GM18502 (cell line): Measurements from ENCODE around the gene GPT2.
A peak's percentile ranks its signal among the peaks of the same experiment; 100 is the strongest.

Source experiments
- ATAC-seq: cut with Tn5 transposase; IDR thresholded peaks from one replicate; pipeline ENCODE4 v1.9.1; 2021; ENCODE audit warnings: mild to moderate bottlenecking; ENCODE audit not compliant: unreplicated experiment, poor library complexity

GPT2 gene

GRCh38 chr16:46883690-46884512 lies at the start of gene GPT2:
Gene GPT2 (plus strand): TSS chr16:46884362. CDS start chr16:46884716, 354 bp downstream.
- ATAC-seq: peak; percentile 98

GRCh38 chr16:46836534-46837530 lies 47.3 kb upstream of the GPT2 start:
- ATAC-seq: no peak

GRCh38 chr16:46839986-46840443 lies 44.1 kb upstream of the GPT2 start:
- no peak for ATAC-seq

GRCh38 chr16:46842192-46842895 lies 41.8 kb upstream of the GPT2 start:
- ATAC-seq: no peak

- ATAC-seq: no peak
Measured at GRCh38 chr16:46843898-46844642, 40.1 kb upstream of the GPT2 start.

GRCh38 chr16:46844771-46845170 lies 39.4 kb upstream of the GPT2 start:
- no peak for ATAC-seq

- no peak for ATAC-seq
Measured at GRCh38 chr16:46845952-46846351, 38.2 kb upstream of the GPT2 start.

GRCh38 chr16:46848768-46849764 lies 35.1 kb upstream of the GPT2 start:
- no peak for ATAC-seq

GRCh38 chr16:46850619-46851555 lies 33.3 kb upstream of the GPT2 start:
- no peak for ATAC-seq

- ATAC-seq: no peak
Measured at GRCh38 chr16:46852130-46852529, 32.0 kb upstream of the GPT2 start.

- ATAC-seq: no peak
Measured at GRCh38 chr16:46853713-46854443, 30.3 kb upstream of the GPT2 start.

GRCh38 chr16:46854846-46855245 lies 29.3 kb upstream of the GPT2 start:
- no peak for ATAC-seq

- ATAC-seq: no peak
Measured at GRCh38 chr16:46855389-46855788, 28.8 kb upstream of the GPT2 start.

GRCh38 chr16:46857368-46857945 lies 26.7 kb upstream of the GPT2 start:
- ATAC-seq: no peak

GRCh38 chr16:46858151-46858550 lies 26.0 kb upstream of the GPT2 start:
- no peak for ATAC-seq

GRCh38 chr16:46859719-46860152 lies 24.4 kb upstream of the GPT2 start:
- no peak for ATAC-seq
